Raji (cell line): ENCODE measurements around the gene CAB39L.

Experiments
- POLR2A ChIP-seq: IDR thresholded peaks from 2 replicates; pipeline ENCODE4 v1.6.1; 2011; ENCODE audit warnings: low read depth, low read length, control low read depth; ENCODE audit not compliant: insufficient read depth

Gene CAB39L

GRCh38 chr13:49347650-49348385, 96.0 kb downstream of the CAB39L start:
- TF ChIP-seq POLR2A: no peak

- no peak for TF ChIP-seq POLR2A
These were observed 97.4 kb downstream of the CAB39L start for GRCh38 chr13:49346460-49346859.

GRCh38 chr13:49343731-49344130, 100.1 kb downstream of the CAB39L start:
- TF ChIP-seq POLR2A: no peak

- no peak for TF ChIP-seq POLR2A
These were observed 100.6 kb downstream of the CAB39L start for GRCh38 chr13:49343255-49343654.

DNA sequence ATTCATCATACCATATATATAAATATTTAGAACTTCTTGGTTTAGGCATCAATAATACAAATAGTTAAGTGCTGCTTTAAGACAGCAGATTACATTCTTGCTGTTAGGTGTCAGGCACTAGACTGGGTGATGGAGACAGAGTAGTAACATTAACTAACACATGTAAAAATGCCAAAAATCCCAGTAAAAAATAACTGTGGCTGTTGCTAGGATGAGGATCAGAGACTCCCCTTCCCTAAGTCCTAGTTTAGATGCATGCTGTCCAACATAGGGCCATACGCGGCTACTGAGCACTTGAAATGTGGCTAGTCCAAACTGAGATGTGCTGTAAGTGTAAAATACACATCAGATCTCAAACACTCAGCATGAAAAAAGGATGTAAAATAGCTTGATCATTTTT, 101.4 kb downstream of the CAB39L start:
- no peak for TF ChIP-seq POLR2A

DNA sequence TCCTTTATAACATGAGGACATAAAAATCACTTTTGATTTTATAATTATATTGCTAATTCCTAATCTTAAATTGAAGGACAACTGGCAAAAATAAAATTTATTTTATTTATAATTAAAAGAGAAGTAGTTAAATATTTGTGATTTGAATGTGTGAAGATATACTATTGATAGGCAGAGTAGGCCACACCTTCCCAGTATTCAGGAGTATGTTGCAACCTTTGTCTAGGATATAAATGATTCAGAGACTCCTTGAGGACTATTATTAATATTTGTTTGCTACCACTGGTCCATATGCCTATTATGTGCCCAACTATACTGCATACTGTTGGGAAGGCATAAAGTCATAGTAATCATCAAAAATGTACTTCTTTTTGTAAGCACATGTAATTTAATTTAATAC, 101.9 kb downstream of the CAB39L start:
- TF ChIP-seq POLR2A: no peak

DNA sequence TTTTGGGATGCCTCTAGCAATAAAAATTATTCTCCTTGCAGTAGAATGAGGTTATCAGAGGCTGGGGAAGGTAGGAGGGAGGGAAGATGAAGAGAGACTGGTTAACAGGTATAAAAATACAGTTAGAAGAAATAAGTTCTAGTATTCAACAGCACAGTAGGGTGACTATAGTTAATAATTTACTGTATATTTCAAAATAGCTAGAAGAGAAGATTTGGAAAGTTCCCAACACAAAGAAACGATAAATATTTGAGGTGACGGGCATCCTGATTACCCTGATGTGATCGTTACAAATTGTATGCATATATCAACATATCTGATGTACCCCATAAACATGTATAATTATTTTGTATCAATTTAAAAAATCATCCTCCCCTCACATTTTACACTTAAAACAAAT, 102.3 kb downstream of the CAB39L start:
- TF ChIP-seq POLR2A: no peak

DNA sequence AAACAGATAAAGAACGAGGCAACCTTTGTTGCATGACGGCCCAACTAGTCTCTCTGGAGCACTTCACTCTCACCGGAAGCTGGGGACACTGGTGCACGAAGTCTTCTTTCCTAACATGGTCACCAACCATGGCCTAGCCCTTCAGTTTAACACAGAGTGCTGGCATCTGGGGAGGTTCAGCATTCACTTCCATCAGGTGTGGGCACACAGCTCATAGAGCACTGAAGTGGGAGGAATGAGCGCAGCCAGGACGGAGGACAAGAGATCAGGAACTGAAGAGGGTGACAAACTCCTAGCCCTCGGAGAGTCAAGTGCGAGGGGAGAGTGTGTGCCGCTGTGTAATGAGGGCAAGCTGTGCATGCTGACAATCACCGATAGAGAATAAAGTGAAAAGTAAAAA, 103.7 kb downstream of the CAB39L start:
- TF ChIP-seq POLR2A: no peak

DNA sequence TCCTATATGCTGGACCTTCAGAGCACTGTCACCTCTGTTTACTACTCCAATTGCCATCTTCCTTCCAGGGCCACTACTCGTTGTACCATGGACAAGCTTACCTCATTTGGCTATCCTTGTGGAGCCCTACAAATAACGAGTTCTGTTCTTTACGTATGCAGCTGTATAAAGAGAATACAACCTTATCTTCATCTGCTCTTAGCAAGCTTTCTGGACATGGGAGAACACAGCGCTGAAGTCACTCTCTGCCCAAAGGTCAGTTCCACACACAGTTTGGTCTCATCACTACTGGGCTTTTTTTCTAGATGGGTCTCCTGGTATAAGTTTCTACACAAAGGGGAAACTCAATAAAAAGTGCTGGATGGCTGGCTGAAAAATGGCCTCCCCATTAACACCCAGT, 107.2 kb downstream of the CAB39L start:
- TF ChIP-seq POLR2A: no peak

GRCh38 chr13:49330546-49330864, 113.4 kb downstream of the CAB39L start:
- TF ChIP-seq POLR2A: no peak

DNA sequence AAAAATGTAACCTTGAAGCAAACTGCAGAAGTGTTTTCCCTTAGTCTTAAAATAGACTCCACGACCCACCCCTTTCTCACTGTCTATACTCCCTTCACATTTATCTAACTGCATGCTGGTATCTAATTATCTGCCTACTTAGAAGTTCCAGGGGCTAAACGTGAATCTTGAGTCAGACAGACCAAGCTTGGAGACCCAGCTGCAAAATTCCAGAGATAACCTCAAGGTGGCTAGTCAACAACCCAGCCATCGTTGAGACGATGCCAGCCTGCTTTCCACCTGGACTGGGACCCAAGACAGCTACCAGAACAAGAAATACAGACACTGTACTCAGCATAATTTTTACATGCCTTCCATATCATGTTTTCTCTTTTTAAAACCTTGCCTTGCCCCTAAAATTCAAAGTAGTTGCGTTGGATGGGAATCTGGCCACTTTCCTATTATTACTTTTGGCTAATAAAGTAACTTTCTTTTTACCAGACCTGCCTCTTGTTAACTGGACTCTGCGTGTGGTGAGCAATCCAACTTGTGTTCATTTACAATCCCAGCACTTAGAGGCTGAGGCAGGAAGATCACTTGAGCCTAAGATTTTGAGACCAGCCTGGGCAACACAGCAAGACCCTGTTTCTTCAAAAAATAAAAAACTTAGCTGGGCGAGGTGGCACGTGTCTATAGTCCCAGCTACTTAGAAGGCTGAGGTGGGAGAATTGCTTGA, 113.9 kb downstream of the CAB39L start:
- TF ChIP-seq POLR2A: no peak

DNA sequence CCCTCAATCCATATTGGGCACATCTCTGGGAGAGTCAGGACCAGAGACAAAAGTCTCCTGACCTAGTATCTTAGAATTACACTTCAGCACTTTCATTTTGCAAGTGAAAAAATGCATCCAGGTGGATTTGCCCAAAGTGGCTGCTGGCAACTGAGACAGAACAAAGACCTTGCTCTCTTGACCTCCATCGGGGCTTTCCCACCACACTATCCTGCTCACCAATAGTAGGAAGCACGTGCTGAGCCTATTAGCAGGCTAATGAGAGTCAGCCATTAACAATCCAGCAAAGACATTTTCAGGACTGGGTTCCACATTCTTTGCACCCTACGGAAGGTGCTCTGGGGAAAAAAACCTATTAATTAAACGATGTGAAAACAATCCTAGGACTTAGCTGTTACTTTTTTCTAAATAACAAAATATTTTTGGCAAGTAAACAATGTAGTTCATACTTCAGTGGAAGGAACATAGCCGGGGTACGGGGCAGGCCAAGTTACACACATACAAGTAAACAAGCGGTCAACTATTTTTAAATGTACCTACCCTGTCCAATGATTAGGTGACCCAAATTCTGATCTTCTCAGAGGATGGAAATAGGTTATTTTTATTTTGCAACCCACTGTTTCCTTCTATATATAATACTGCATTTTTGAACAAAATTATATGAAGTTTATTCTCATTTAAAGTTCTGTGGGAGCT, 117.5 kb downstream of the CAB39L start:
- TF ChIP-seq POLR2A: no peak

DNA sequence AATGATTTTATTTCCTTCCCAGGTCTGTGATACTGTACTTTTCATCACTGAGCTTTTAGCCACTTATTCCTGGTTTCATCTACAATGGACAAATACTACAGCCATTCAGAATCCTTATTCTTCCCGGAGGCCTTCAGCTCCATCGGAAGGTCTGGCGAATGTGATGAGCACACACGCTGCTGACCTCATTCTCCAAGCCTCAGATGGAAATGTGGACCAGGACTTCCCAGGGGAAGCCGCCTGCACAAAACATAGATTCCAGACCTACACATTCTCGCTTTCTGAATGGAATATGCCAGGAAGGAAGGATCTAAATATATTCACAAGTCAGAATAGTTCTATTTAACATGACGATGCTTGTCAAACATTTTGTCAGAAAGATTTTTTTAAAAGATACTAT, 120.5 kb downstream of the CAB39L start:
- no peak for TF ChIP-seq POLR2A

- TF ChIP-seq POLR2A: no peak
These were observed 121.2 kb downstream of the CAB39L start for GRCh38 chr13:49322702-49323101.

GRCh38 chr13:49320975-49321374, 122.9 kb downstream of the CAB39L start:
- no peak for TF ChIP-seq POLR2A

GRCh38 chr13:49319951-49320350, 123.9 kb downstream of the CAB39L start:
- no peak for TF ChIP-seq POLR2A
